Type B pancreatic cell (in vitro differentiated cells): ENCODE data around the gene GLRX. TPM values are rescaled to one million over a fixed set of nuclear protein-coding genes. Genes with fewer than 3 reads are reported as not detected.
A peak's percentile ranks its signal among the peaks of the same experiment; 100 is the strongest.

Experiments used
- DNase-seq: peaks from one replicate; pipeline ENCODE4 v3.0.0; 2021; ENCODE audit warnings: mixed read lengths; ENCODE audit not compliant: unreplicated experiment; ENCODE audit errors: extremely low spot score
- H3K27ac Mint-ChIP-seq: 2 replicates; pipeline ENCODE4 v1.8.0; 2021; ENCODE audit warnings: mild to moderate bottlenecking, mixed read lengths
- H3K27me3 Mint-ChIP-seq: 2 replicates; pipeline ENCODE4 v1.8.0; 2021; ENCODE audit warnings: mixed read lengths
- H3K36me3 Mint-ChIP-seq: 2 replicates; pipeline ENCODE4 v1.8.0; 2021; ENCODE audit warnings: mixed read lengths
- H3K4me1 Mint-ChIP-seq: one replicate; pipeline ENCODE4 v1.8.0; 2021; ENCODE audit warnings: mixed read lengths; ENCODE audit not compliant: unreplicated experiment
- H3K4me3 Mint-ChIP-seq: 2 replicates; pipeline ENCODE4 v1.8.0; 2021; ENCODE audit warnings: mild to moderate bottlenecking, mixed read lengths
- H3K9me3 Mint-ChIP-seq: 2 replicates; pipeline ENCODE4 v1.8.0; 2021; ENCODE audit warnings: mixed read lengths
- CTCF ChIP-seq: fragments of 200-600 bp; sonication (generic); conservative IDR thresholded peaks from 2 replicates; pipeline ENCODE4 v1.5.0; 2021; ENCODE audit warnings: antibody characterized with exemption, mild to moderate bottlenecking
- total RNA-seq: library from RNA; stranded (reverse); gene quantifications from 2 replicates; pipeline ENCODE4 v1.2.1, GENCODE V29; 2021; ENCODE audit warnings: low replicate concordance

The GLRX gene
- total RNA-seq, 1 donor from 2014 or later: 18.7 TPM

DNA sequence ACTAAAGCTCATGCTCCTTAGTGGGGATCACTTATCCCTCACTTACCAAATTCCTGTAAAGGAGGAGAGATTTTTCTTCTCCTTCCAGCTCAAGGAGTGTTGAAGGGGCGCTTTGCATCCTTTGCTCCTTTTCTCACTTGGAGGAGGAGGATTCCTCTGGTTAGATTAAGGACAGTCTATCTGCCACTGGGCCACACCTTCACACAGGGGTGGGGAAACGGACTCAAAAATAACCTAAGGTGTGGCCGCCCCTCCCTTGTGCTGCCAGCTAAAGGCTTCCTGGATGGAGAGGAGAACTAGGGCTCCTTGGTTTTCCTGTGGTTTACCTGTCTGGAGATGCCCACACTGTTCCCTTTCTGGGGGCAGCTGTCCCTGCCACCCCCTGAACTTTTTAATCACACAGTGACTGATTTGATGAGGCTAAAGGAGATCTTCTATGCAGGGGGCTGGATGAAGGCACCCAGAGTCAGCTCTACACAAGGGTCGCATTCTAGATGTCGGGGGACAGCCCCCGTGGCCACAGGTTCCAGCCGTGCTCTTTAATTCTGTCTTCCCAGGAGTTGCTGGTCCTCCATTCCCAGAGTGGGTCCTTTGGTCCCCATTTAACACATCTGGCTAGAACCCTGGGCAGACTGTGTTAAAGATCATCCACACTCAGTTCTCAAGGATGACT, 14.4 kb downstream of the GLRX start:
- Mint-ChIP-seq H3K4me3 (no peak overlapping the region), H3K9me3 (no peaks in the 10 kb centered on the region), H3K27me3 (no peaks in the 10 kb centered on the region), H3K27ac (no peak overlapping the region), H3K36me3 (no peaks in the 10 kb centered on the region), H3K4me1 (peaks cover 38% of the 10 kb centered on the region)
- TF ChIP-seq CTCF: no peak
- DNase-seq: no peak

DNA sequence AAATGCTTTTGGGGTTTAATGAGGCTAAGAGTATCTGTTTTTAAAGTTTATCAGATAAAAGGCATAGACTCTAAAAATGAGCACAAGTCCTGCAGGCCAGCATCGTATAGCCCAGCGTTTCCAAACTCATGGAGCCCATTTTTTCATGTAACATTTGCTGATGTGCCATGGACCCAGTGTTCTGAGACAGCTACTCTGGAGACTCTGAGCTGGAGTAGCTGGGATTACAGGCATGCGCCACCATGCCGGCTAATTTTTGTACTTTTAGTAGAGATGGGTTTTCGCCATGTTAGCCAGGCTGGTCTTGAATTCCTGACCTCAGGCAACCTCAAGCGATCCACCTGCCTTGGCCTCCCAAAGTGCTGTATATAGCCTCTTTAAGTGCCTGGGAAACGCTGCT, 15.8 kb downstream of the GLRX start:
- peaks cover 30% of the 10 kb centered on the region for H3K4me1 Mint-ChIP-seq
- no peaks in the 10 kb centered on the region for H3K27me3 Mint-ChIP-seq
- H3K9me3 Mint-ChIP-seq: no peaks in the 10 kb centered on the region
- no peak for DNase-seq
- H3K27ac Mint-ChIP-seq: no peak overlapping the region
- TF ChIP-seq CTCF: no peak
- H3K36me3 Mint-ChIP-seq: no peaks in the 10 kb centered on the region
- no peak overlapping the region for H3K4me3 Mint-ChIP-seq

DNA sequence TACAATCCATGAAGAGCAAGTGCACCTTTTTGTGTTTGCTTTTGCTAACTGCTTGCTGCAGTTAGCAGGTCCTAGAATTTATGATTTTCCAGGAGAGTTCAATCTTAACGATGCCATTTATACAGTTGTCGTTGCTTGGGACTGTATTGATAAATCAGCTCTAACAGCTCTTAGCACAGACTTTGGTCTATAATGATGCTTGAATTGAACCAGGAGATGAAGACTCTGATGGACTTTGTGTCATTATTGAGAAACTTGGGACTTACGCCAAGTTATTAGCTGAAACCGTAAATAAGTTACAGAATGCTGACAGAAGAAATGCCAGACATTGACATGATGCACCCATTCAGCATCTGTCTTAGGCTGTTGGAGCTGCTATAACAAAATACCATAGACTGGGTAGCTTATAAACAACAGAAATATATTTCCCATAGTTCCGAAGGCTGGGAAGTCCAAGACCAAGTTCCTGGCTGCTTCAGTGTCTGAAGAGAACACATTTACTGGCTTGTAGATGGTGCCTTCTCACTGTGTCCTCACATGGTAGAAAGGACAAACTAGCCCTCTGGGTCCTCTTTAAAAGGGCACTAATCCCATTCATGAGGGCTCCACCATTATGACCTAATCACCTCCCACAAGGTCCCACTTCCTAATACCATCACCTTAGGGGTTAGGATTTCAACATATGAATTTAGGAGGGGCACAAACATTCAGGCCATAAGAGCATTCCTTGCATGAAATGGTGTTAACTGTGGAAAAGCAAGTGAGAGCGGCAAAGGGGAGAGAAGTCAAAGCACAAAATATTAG, 17.6 kb downstream of the GLRX start:
- Mint-ChIP-seq H3K36me3 (no peaks in the 10 kb centered on the region), H3K4me1 (peaks cover 18% of the 10 kb centered on the region), H3K27me3 (no peaks in the 10 kb centered on the region)

DNA sequence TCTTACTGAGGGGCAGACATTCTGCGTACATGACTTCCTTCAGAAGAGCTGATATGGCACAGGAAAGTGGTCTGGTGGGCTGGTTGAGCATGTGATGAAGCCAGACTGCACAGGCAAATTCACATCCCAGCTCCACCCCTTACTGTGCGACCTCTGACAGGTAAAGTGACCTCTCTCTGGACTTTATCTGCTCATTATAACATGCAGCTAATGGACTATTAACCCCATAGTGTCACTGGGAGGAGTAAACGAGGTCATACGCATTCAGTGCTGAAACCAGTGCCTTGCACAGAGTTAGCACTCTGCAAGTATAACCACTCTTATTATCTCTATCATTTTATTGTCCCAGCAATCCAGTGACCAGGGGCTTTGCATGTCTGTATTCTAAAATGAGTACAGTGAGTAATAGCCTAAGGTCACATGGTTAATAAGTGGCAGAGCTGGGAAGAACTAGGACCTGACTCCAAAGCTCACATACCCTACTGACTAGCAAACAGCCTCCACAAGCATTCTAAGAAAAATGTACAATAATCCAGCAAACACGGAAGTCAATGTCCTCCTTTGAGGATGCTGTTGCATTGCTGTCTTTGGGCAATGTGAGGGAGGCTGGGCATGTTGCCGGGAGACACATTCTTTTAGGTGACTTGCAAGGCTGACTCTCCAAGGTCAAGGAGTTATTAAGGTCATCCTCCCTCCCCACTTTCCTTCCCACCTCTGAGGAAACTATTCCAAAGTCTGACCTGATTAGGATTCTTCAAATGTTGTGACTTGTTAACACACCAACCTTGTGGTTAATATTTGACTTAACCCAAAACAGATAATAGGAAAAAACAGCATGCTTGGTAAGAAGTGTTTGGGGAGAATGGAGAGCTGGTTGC, 19.0 kb downstream of the GLRX start:
- no peaks in the 10 kb centered on the region for H3K27me3 Mint-ChIP-seq
- peaks cover 4% of the 10 kb centered on the region for H3K9me3 Mint-ChIP-seq
- H3K27ac Mint-ChIP-seq: peak overlapping the region; percentile 50
- no peak overlapping the region for H3K4me3 Mint-ChIP-seq
- DNase-seq: no peak
- no peaks in the 10 kb centered on the region for H3K36me3 Mint-ChIP-seq
- H3K4me1 Mint-ChIP-seq: peaks cover 9% of the 10 kb centered on the region
- TF ChIP-seq CTCF: no peak

More for the DNA sequence above, 17.6 kb downstream of the GLRX start:
- H3K27ac Mint-ChIP-seq: no peak overlapping the region
- DNase-seq: no peak
- H3K4me3 Mint-ChIP-seq: no peak overlapping the region
- TF ChIP-seq CTCF: no peak
- no peaks in the 10 kb centered on the region for H3K9me3 Mint-ChIP-seq

- peaks cover 13% of the 10 kb centered on the region for H3K4me1 Mint-ChIP-seq
- H3K9me3 Mint-ChIP-seq: peaks cover 4% of the 10 kb centered on the region
- H3K4me3 Mint-ChIP-seq: no peak overlapping the region
- DNase-seq: no peak
- H3K27ac Mint-ChIP-seq: no peak overlapping the region
- no peak for TF ChIP-seq CTCF
- no peaks in the 10 kb centered on the region for H3K27me3 Mint-ChIP-seq
- H3K36me3 Mint-ChIP-seq: peaks cover 3% of the 10 kb centered on the region
Observed at GRCh38 chr5:95801961-95802360, 20.6 kb downstream of the GLRX start.
